GM12873 (cell line): ENCODE data around the gene ELMOD1.
A peak's percentile ranks its signal among the peaks of the same experiment; 100 is the strongest.

ENCODE experiments used
- CTCF ChIP-seq: IDR thresholded peaks from 2 replicates; pipeline ENCODE4 v1.5.1; 2012; ENCODE audit warnings: low read depth, mild to moderate bottlenecking, moderate library complexity, low read length, control low read depth; ENCODE audit not compliant: insufficient read depth; ENCODE audit errors: missing control alignments

Gene ELMOD1

GRCh38 chr11:107590460-107591377, at the start of gene ELMOD1:
Gene ELMOD1, plus strand, starts transcription at chr11:107591147. Its CDS starts 27,043 bp downstream, at chr11:107618190.
- no peak for TF ChIP-seq CTCF

- no peak for TF ChIP-seq CTCF
Observed at GRCh38 chr11:107545101-107545514, 45.8 kb upstream of the ELMOD1 start.

GRCh38 chr11:107547961-107548360, 43.0 kb upstream of the ELMOD1 start:
- no peak for TF ChIP-seq CTCF

- peak; percentile 74 for TF ChIP-seq CTCF
Observed at GRCh38 chr11:107549253-107549953, 41.5 kb upstream of the ELMOD1 start.

GRCh38 chr11:107549954-107550285, 41.0 kb upstream of the ELMOD1 start:
- no peak for TF ChIP-seq CTCF

GRCh38 chr11:107550304-107550703, 40.6 kb upstream of the ELMOD1 start:
- no peak for TF ChIP-seq CTCF

- TF ChIP-seq CTCF: no peak
Observed at GRCh38 chr11:107561688-107562087, 29.3 kb upstream of the ELMOD1 start.
